A673 (cell line): ENCODE results near the gene BNC2. TPM values are rescaled to one million over a fixed set of nuclear protein-coding genes. Genes with fewer than 3 reads are reported as not detected.

ENCODE experiments used
- BruUV-seq: library from RNA; stranded (reverse); fragments of 400-500 nt; replicated peaks from 2 replicates; lab custom pipeline; 2021; lab: Mats Ljungman, UMichigan
- CTCF ChIA-PET: fragments of 300-600 bp; sonication (Branson Sonifier 250); formaldehyde crosslinking; loops from one replicate; lab custom pipeline; 2022; ENCODE audit warnings: antibody characterized with exemption; lab: Charles Lee
- POLR2A ChIA-PET: fragments of 300-600 bp; sonication (Branson Sonifier 250); formaldehyde crosslinking; loops from one replicate; lab custom pipeline; 2022; ENCODE audit warnings: antibody characterized with exemption; ENCODE audit not compliant: low non-redundant PET; lab: Charles Lee
- DNase-seq: peaks from one replicate; pipeline ENCODE4 v3.0.0-alpha.2; 2015; ENCODE audit warnings: low spot score
- H3K27ac ChIP-seq: fragments of 200-600 bp; sonication (generic); 2 replicates; pipeline ENCODE4 v1.5.1; 2016; ENCODE audit warnings: mixed run types, low read depth, mild to moderate bottlenecking, mixed read lengths, antibody characterized with exemption, low read length; ENCODE audit not compliant: poor library complexity, severe bottlenecking
- H3K27me3 ChIP-seq: fragments of 200-600 bp; sonication (generic); replicated peaks from 2 replicates; pipeline ENCODE4 v1.6.1; 2017; ENCODE audit warnings: mixed run types, low read depth, mild to moderate bottlenecking, mixed read lengths, antibody characterized with exemption, low read length; ENCODE audit not compliant: insufficient read depth, poor library complexity
- H3K36me3 ChIP-seq: fragments of 200-600 bp; sonication (generic); 2 replicates; pipeline ENCODE4 v1.6.1; 2016; ENCODE audit warnings: mixed run types, mild to moderate bottlenecking, mixed read lengths, antibody characterized with exemption, low read length; ENCODE audit not compliant: insufficient read depth, poor library complexity, severe bottlenecking
- H3K4me1 ChIP-seq: fragments of 200-600 bp; sonication (generic); 2 replicates; pipeline ENCODE4 v1.6.1; 2017; ENCODE audit warnings: mixed run types, mild to moderate bottlenecking, mixed read lengths, antibody characterized with exemption, low read length; ENCODE audit not compliant: insufficient read depth, poor library complexity, severe bottlenecking
- H3K4me3 ChIP-seq: fragments of 200-600 bp; sonication (generic); 2 replicates; pipeline ENCODE4 v1.5.1; 2016; ENCODE audit warnings: low read depth, mixed run types, mild to moderate bottlenecking, mixed read lengths, low read length; ENCODE audit not compliant: poor library complexity, severe bottlenecking
- H3K9me3 ChIP-seq: fragments of 200-600 bp; sonication (generic); 2 replicates; pipeline ENCODE4 v1.6.1; 2016; ENCODE audit warnings: mixed run types, low read depth, mild to moderate bottlenecking, mixed read lengths, antibody characterized with exemption, low read length; ENCODE audit not compliant: poor library complexity, severe bottlenecking
- EZH2 ChIP-seq: fragments of 200-600 bp; sonication (generic); IDR thresholded peaks from 2 replicates; pipeline ENCODE4 v1.6.1; 2017; ENCODE audit warnings: borderline replicate concordance, low read depth, mild to moderate bottlenecking, mixed read lengths, antibody characterized with exemption, low read length; ENCODE audit not compliant: poor library complexity, severe bottlenecking
- intact Hi-C: fragments of 100-400 bp; cut with micrococcal nuclease; formaldehyde crosslinking; loops from one replicate; pipeline ENCODE4 v1.10.0; 2022; ENCODE audit not compliant: unreplicated experiment
- total RNA-seq: library from RNA; stranded (reverse); gene quantifications from 2 replicates; pipeline ENCODE4 v1.2.3, GENCODE V29; 2021
- TF ChIP-seq, protein P1 (sequence below): fragments of 300-800, 200-600 bp; sonication (generic); conservative IDR thresholded peaks from 2 replicates; pipeline ENCODE4 v1.5.1; 2017; ENCODE audit warnings: low read depth, mild to moderate bottlenecking, antibody characterized with exemption, low read length, moderate library complexity, mixed read lengths

Gene BNC2
- total RNA-seq, 1 experiment from 2014 or later, result 0.45 TPM

DNA sequence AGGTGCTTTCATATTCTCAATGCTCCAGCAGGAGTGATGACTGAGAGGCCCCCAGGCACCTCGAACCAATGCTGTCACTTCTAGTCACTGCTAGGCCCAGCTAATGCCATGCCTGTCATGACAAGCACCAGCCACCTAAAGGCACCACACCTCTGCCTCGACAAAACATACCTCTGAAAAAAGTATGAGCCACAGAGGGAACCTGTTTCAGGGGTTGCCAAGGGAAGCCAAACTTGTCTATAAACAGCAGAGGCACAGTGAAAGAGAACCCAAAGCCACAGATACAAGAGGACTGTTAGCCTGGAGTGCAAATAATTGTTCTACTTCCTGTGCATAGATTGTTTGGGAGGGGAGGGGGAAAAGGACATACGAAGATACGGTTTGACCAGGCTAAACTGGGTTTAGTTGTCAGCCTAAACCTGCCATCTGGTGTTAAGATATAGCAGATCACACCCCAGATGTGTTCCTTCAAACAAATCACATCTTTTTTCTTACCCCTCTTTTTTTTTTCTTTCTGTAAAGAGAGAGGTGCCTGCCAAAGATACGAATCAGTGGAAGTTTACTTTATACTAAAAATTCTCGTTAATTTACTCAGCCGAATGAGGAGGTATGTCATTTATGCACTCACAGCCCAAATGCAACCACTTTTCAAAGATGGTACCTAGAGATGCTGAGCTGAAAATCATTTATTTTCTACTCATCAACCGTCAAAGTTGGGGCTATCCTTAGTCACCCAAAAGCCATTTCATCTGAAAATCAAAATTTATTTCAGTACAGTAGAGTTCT, 45.7 kb downstream of the BNC2 start:
- TF ChIP-seq, protein P1, sequence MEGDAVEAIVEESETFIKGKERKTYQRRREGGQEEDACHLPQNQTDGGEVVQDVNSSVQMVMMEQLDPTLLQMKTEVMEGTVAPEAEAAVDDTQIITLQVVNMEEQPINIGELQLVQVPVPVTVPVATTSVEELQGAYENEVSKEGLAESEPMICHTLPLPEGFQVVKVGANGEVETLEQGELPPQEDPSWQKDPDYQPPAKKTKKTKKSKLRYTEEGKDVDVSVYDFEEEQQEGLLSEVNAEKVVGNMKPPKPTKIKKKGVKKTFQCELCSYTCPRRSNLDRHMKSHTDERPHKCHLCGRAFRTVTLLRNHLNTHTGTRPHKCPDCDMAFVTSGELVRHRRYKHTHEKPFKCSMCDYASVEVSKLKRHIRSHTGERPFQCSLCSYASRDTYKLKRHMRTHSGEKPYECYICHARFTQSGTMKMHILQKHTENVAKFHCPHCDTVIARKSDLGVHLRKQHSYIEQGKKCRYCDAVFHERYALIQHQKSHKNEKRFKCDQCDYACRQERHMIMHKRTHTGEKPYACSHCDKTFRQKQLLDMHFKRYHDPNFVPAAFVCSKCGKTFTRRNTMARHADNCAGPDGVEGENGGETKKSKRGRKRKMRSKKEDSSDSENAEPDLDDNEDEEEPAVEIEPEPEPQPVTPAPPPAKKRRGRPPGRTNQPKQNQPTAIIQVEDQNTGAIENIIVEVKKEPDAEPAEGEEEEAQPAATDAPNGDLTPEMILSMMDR, result no peak
- TF ChIP-seq EZH2, result no peak
- intact Hi-C loops, result no loop called here
- CTCF ChIA-PET, result no interaction called here

GRCh38 chr9:16823906-16824305, 46.6 kb downstream of the BNC2 start:
- Histone ChIP-seq H3K4me3 (no peak overlapping the region), H3K27me3 (no peaks in the 10 kb centered on the region), H3K27ac (no peak overlapping the region), H3K36me3 (no peaks in the 10 kb centered on the region), H3K9me3 (no peaks in the 10 kb centered on the region), H3K4me1 (no peaks in the 10 kb centered on the region)
- BruUV-seq, result no TSS peak
- no peak for DNase-seq
- CTCF ChIA-PET, result no interaction called here
- no peak for TF ChIP-seq EZH2
- TF ChIP-seq, protein P1, result no peak
- POLR2A ChIA-PET, result interaction anchor here (0.9 kb wide), 1 partner anchor 35 kb away, joined by 5 read pairs; no protein-coding TSS in a partner anchor
- intact Hi-C loops, result no loop called here

More for the DNA sequence above, 45.7 kb downstream of the BNC2 start:
- Histone ChIP-seq H3K4me1 (no peaks in the 10 kb centered on the region), H3K27me3 (no peaks in the 10 kb centered on the region), H3K4me3 (no peak overlapping the region), H3K9me3 (no peaks in the 10 kb centered on the region), H3K36me3 (no peaks in the 10 kb centered on the region), H3K27ac (no peak overlapping the region)
- POLR2A ChIA-PET, result no interaction called here
- peak; percentile 8 for DNase-seq
- no TSS peak for BruUV-seq

DNA sequence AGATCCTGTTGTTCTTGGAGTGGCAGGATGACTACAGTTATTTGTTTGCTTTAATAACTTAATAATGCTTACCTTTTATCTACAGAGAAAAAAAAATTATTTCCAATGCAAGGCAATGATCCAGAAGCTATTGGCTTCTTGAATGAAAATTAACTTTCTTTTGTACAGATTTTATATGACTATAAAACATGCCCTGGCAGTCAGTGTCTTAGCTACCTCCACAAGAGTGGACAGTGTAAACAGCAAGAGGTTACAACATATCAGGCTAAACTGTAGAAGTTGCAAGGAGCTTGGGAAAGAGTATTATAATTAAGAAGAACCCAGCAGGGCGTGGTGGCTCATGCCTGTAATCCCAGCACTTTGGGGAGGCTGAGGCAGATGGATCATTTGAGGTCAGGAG, 49.1 kb downstream of the BNC2 start:
- Histone ChIP-seq H3K4me1 (no peaks in the 10 kb centered on the region), H3K4me3 (no peak overlapping the region), H3K9me3 (no peaks in the 10 kb centered on the region), H3K36me3 (no peaks in the 10 kb centered on the region), H3K27ac (no peak overlapping the region), H3K27me3 (no peaks in the 10 kb centered on the region)
- intact Hi-C loops, result no loop called here
- ChIA-PET POLR2A (no interaction called here), CTCF (no interaction called here)
- DNase-seq, result no peak
- TF ChIP-seq EZH2, result no peak
- TF ChIP-seq, protein P1, result no peak
- no TSS peak for BruUV-seq
